HepG2 (cell line): ENCODE data around the gene ALKBH5. TPM values are rescaled to one million over a fixed set of nuclear protein-coding genes. Genes with fewer than 3 reads are reported as not detected.

Experiments
- ATAC-seq: fragments of 200-7000 bp; cut with Tn5 transposase; 3 replicates; pipeline ENCODE4 v1.9.1; 2020; ENCODE audit warnings: mild to moderate bottlenecking, moderate library complexity
- BruUV-seq: library from RNA; stranded (reverse); fragments of 400-500 nt; replicated peaks from 2 replicates; lab custom pipeline; 2021; lab: Mats Ljungman, UMichigan
- CTCF ChIA-PET: fragments of 300-600 bp; formaldehyde crosslinking; extraction: SDS; loops from one replicate; lab custom pipeline; 2021; ENCODE audit warnings: low total read pairs, inconsistent platforms, low intra/inter-chr PET ratio; lab: Yijun Ruan, JAX
- POLR2A ChIA-PET: fragments of 350-600 bp; sonication (Branson Sonifier 250); formaldehyde crosslinking; loops from one replicate; lab custom pipeline; 2020; ENCODE audit warnings: antibody characterized with exemption, inconsistent platforms; lab: Yijun Ruan, JAX
- DNase-seq: peaks from one replicate; pipeline ENCODE4 v3.0.0-alpha.2; 2015; ENCODE audit warnings: low spot score
- FAIRE-seq: peaks from 3 replicates; lab custom pipeline; 2011; peaks lifted over from hg19 to GRCh38; lab: Jason Lieb, UNC
- H2AFZ ChIP-seq: one replicate; pipeline ENCODE4 v1.6.1; 2011; ENCODE audit warnings: low read length, inconsistent platforms
- H3K27ac ChIP-seq: fragments of 300-600 bp; 3 replicates; pipeline ENCODE4 v1.8.0; 2011; ENCODE audit warnings: mixed run types, mild to moderate bottlenecking, mixed read lengths, low read length, inconsistent platforms; ENCODE audit not compliant: insufficient read depth; ENCODE audit errors: extremely low read length
- H3K27me3 ChIP-seq, 2 experiments: fragments of 200-600 bp in 1 of 2; 2 replicates in 1 of 2; 3 replicates in 1 of 2; pipeline versions ENCODE4 v1.6.0 to v1.8.0; 2011; ENCODE audit warnings: low read length in 2 of 2, mild to moderate bottlenecking in 2 of 2, moderate library complexity in 2 of 2, inconsistent platforms in 1 of 2; ENCODE audit not compliant: insufficient read depth in 2 of 2, control insufficient read depth in 1 of 2
- H3K36me3 ChIP-seq, 2 experiments: fragments of 200-600 bp in 1 of 2; replicated peaks in 1 of 2; 2 replicates in 1 of 2; 3 replicates in 1 of 2; pipeline versions ENCODE4 v1.5.1 to v1.8.0; 2011; ENCODE audit warnings: low read length in 2 of 2, inconsistent platforms in 1 of 2; ENCODE audit not compliant: insufficient read depth in 2 of 2, control insufficient read depth in 1 of 2
- H3K4me1 ChIP-seq: 2 replicates; pipeline ENCODE4 v1.5.1; 2012; ENCODE audit warnings: low read length, inconsistent platforms; ENCODE audit not compliant: insufficient read depth
- H3K4me2 ChIP-seq: 2 replicates; pipeline ENCODE4 v1.6.0; 2011; ENCODE audit warnings: low read depth, low read length, inconsistent platforms
- H3K4me3 ChIP-seq, 3 experiments: fragments of 200-600 bp in 1 of 3; sonication (generic), shearing (Covaris generic) in 1 of 3; replicated peaks in 1 of 3; 2 replicates each; pipeline ENCODE4 v1.5.1; 2011 to 2016; ENCODE audit warnings: low read length in 3 of 3, inconsistent platforms in 2 of 3, low read depth in 2 of 3, mild to moderate bottlenecking in 2 of 3, control low read depth in 1 of 3, mixed read lengths in 1 of 3; ENCODE audit not compliant: insufficient read depth in 1 of 3
- H3K79me2 ChIP-seq: one replicate; pipeline ENCODE4 v1.6.1; 2011; ENCODE audit warnings: low read length, inconsistent platforms; ENCODE audit not compliant: insufficient read depth
- H3K9ac ChIP-seq: 2 replicates; pipeline ENCODE4 v1.6.0; 2011; ENCODE audit warnings: mild to moderate bottlenecking, low read depth, low read length, inconsistent platforms; ENCODE audit not compliant: insufficient read depth
- H3K9me3 ChIP-seq: 2 replicates; pipeline ENCODE4 v1.5.1; 2012; ENCODE audit warnings: mild to moderate bottlenecking, low read length
- H4K20me1 ChIP-seq: 2 replicates; pipeline ENCODE4 v1.6.0; 2011; ENCODE audit warnings: inconsistent platforms, mild to moderate bottlenecking, low read length, moderate library complexity; ENCODE audit not compliant: insufficient read depth
- CBX1 ChIP-seq: IDR thresholded peaks from one replicate; pipeline ENCODE4 v1.6.1; 2016; ENCODE audit warnings: antibody characterized with exemption, low read depth
- ELK4 ChIP-seq: sonication (generic); formaldehyde crosslinking; IDR thresholded peaks from 2 replicates; pipeline ENCODE4 v1.9.0; 2021; ENCODE audit warnings: missing genetic modification reagents, borderline replicate concordance
- GRHL1 ChIP-seq: sonication (generic); formaldehyde crosslinking; conservative IDR thresholded peaks from 2 replicates; pipeline ENCODE4 v1.8.0; 2022; ENCODE audit warnings: missing genetic modification reagents
- KAT2B ChIP-seq: fragments of 150-350 bp; IDR thresholded peaks from 2 replicates; pipeline ENCODE4 v1.6.1; 2014; ENCODE audit warnings: low read depth, low read length, borderline replicate concordance
- NR2F1 ChIP-seq, 2 experiments: fragments of 450-650 bp in 1 of 2; formaldehyde crosslinking in 1 of 2; IDR thresholded peaks; 2 replicates each; pipeline versions ENCODE4 v1.5.0 to v1.6.1; 2016 to 2020; ENCODE audit warnings: mild to moderate bottlenecking in 1 of 2, missing compliant biosample characterization in 1 of 2, missing genetic modification reagents in 1 of 2, moderate library complexity in 1 of 2
- PREB ChIP-seq: sonication (generic); formaldehyde crosslinking; IDR thresholded peaks from 2 replicates; pipeline ENCODE4 v1.4.0; 2020; ENCODE audit warnings: missing genetic modification reagents
- SALL1 ChIP-seq: sonication (generic); formaldehyde crosslinking; IDR thresholded peaks from 2 replicates; pipeline ENCODE4 v1.8.0; 2022; ENCODE audit warnings: mild to moderate bottlenecking, missing genetic modification reagents
- WGBS: methylation state at CpG from one replicate; pipeline ENCODE4 v1.1.6; 2017; ENCODE audit warnings: low lambda C conversion rate; 5-methylcytosine and 5-hydroxymethylcytosine counted together
- in situ Hi-C: cut with HindIII; loops from 2 replicates; pipeline ENCODE4 v1.10.0; 2017; ENCODE audit warnings: low pct_unique_long_range_greater_than_20kb; ENCODE audit not compliant: extremely low pct_ligation_motif_present
- intact Hi-C: fragments of 100-400 bp; cut with micrococcal nuclease; formaldehyde crosslinking; loops from one replicate; pipeline ENCODE4 v1.10.0; 2022; ENCODE audit not compliant: unreplicated experiment
- polyA plus RNA-seq, 8 experiments: library from polyadenylated mRNA; depleted of rRNA in 3 of 8; stranded (reverse) in 7 of 8; unstranded in 1 of 8; fragments of >200 nt; fragmentation: Illumina TruSeq in 4 of 8; extraction: Trizol in 4 of 8; gene quantifications; 2 replicates each; pipeline versions ENCODE4 v1.2.1 to v1.2.3, GENCODE V29; 2011 to 2016; ENCODE audit warnings: low read depth in 4 of 8, missing spikeins in 1 of 8, mixed read lengths in 1 of 8; ENCODE audit not compliant: insufficient read depth in 1 of 8
- total RNA-seq, 5 experiments: library from RNA; depleted of rRNA; stranded (reverse); fragments of >200 nt; fragmentation: Illumina TruSeq; extraction: Trizol; gene quantifications; 2 replicates each; pipeline ENCODE4 v1.2.3, GENCODE V29; 2016; ENCODE audit warnings: low read depth in 1 of 5

Gene ALKBH5
- total and polyA plus RNA-seq, 2 of the 13 experiments (the other 11 are each of a cell fraction or from before 2014, with no cell fraction given), result 68.9 to 76.9 TPM

- Histone ChIP-seq H2AFZ (no peak overlapping the region), H3K4me1 (peaks cover 28% of the 10 kb centered on the region), H3K36me3 (peaks cover 48 to 80% of the 10 kb centered on the region in 2 experiments), H3K27ac (no peak overlapping the region), H3K9me3 (no peaks in the 10 kb centered on the region), H3K4me2 (no peak overlapping the region), H4K20me1 (peaks cover 53% of the 10 kb centered on the region), H3K79me2 (peaks cover 86% of the 10 kb centered on the region), H3K9ac (no peak overlapping the region), H3K4me3 (no peak overlapping the region), H3K27me3 (no peaks in the 10 kb centered on the region)
- ChIA-PET POLR2A (no interaction called here), CTCF (no interaction called here)
- no peak for ATAC-seq
- TF ChIP-seq SALL1 (CRISPR knock-in tag), result no peak
- no peak for TF ChIP-seq CBX1
- TF ChIP-seq KAT2B, result no peak
- TF ChIP-seq ELK4 (CRISPR knock-in tag), result no peak
- TF ChIP-seq NR2F1 (CRISPR knock-in tag; IDR thresholded peaks at IDR 0.05), result no peak
- TF ChIP-seq PREB (CRISPR knock-in tag), result no peak
- TF ChIP-seq GRHL1 (CRISPR knock-in tag), result no peak
- FAIRE-seq, result no peak
- no TSS peak for BruUV-seq
- in situ Hi-C loops, result no loop called here
- 89% methylated on average over 3 of the region's 4 CpGs for WGBS
- DNase-seq, result no peak
- intact Hi-C loops, result no loop called here
Observed at GRCh38 chr17:18198530-18198929, 14.9 kb downstream of the ALKBH5 start.
